ENCODE results near the gene VSTM5. TPM values are rescaled to one million over a fixed set of nuclear protein-coding genes. Genes with fewer than 3 reads are reported as not detected.
"Not testable (repeated sequence)": the region's sequence is repeated elsewhere in the genome, so short reads cannot be mapped to it uniquely, and the experiment has no call there.

The VSTM5 gene, protein sequence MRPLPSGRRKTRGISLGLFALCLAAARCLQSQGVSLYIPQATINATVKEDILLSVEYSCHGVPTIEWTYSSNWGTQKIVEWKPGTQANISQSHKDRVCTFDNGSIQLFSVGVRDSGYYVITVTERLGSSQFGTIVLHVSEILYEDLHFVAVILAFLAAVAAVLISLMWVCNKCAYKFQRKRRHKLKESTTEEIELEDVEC
- polyA plus RNA-seq = under 1 TPM in 1 of 3 donors, not detected in 2; 0.10 TPM

DNA sequence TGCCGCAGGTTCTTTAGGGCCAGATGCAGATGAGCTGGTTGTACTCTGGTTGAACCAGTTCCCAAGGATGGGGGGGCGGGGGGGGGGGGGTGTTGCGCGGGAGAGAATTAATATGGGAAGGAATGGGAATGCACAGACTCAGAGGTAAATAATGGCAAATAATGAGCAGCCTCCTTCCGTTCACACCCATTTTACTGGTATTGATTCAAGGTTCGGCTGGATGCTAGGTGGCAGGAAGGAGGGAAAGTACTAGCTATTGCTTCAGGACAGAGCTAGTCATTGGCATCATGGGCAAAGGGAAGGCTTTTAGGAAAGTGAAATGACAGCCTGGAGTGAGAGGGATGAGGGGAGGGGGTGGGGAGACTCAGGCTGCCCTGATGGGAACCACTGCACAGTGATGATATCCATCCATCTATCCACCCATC lies at the start of gene VSTM5:
Gene VSTM5 (minus strand): TSS at position 25 of the 425 bp plus-strand sequence. CDS start 116 bp downstream, outside the sequence.
- H3K27ac ChIP-seq (ENCODE audit: low read depth, low read length) = no peak within 1 kb of the TSS
- WGBS, 3 donors = 8 to 33% (median 27%) methylated on average over 3 to 6 of the region's 6 CpGs

- H3K27ac ChIP-seq (ENCODE audit: low read depth, low read length) = no peak overlapping the region
- 30 to 49% (median 43%) methylated on average over 5 of the region's 5 CpGs for WGBS, 3 donors
Measured at GRCh38 chr11:93895106-93895862, 44.9 kb upstream of the VSTM5 start.

DNA sequence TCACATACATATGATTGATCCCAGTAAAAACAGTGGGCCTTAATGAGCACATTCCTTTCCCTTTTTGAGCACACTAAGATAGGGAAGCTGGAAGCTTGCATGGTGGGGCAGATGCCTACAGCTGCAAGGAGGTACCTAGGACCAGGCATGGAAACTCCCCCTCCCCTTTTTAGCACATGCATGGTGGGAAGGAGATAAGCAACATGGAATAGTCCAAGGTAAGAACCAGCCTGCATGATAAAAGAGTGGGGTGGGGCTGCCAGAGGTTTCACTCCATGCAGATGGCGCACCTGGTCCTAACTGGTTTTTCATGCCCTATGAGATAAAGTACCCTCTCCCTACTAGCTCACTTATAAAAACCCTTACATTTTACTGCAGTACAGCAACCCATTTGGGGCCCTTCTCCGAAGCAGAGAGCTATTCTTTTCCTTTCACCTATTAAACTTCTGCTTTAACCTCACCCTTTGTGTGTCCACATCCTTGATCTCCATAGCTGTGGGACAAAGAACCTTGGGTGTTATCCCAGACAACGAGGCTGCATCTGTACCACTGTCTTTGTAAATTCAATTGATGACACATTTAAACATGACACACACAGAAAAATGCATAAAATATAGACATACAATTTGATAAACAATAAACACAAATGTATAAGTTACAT lies 40.1 kb upstream of the VSTM5 start:
- no peak overlapping the region for H3K27ac ChIP-seq (ENCODE audit: low read depth, low read length)
- WGBS, 3 donors = 80 to 85% (median 85%) methylated on average over 3 of the region's 3 CpGs

DNA sequence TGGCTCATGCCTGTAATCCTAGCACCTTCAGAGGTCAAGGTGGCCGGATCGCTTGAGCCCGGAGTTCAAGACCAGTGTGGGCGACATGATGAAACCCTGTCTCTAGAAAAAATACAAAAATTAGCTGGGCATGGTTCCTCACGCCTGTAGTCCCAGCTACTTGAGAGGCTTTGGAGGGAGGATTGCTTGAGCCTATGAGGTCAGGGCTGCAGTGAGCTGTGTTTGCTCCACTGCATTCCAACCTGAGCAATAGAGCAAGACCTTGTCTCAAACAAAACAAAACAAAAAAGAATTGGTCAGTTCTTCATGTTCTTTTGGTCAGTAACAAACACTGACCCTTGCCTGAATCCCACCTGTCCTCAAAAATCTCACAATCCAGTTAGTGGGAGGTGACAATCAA lies 36.7 kb upstream of the VSTM5 start:
- WGBS, 3 donors = 91 to 96% (median 91%) methylated on average over 5 of the region's 5 CpGs
- no peak overlapping the region for H3K27ac ChIP-seq (ENCODE audit: low read depth, low read length)

- not testable (repeated sequence) for H3K27ac ChIP-seq (ENCODE audit: low read depth, low read length)
Measured at GRCh38 chr11:93879114-93879513, 28.7 kb upstream of the VSTM5 start.

DNA sequence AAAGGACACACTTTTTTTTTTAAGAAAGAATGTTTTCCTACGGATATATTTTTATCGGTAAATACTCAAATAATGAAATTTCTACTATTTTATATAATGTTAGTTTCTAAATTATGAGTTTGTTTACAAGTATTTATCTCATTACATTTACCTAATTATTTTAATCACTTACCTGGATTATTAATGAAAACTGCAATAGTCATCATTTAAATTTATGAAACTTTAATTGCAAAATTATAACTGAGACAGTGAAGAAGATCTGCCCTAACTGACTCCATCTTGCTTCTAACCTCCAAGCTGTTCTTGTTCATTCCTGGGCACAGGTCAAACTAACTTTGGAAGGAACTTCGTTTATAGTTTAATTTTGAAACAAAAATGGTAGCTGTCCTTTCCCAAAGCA lies 25.2 kb upstream of the VSTM5 start:
- WGBS, 3 donors = 85 to 87% (median 86%) methylated on average over 3 of the region's 3 CpGs

GRCh38 chr11:93871526-93871925 lies 21.1 kb upstream of the VSTM5 start:
- no peak overlapping the region for H3K27ac ChIP-seq (ENCODE audit: low read depth, low read length)

More for the DNA sequence above, 25.2 kb upstream of the VSTM5 start:
- H3K27ac ChIP-seq (ENCODE audit: low read depth, low read length) = no peak overlapping the region

- H3K27ac ChIP-seq (ENCODE audit: low read depth, low read length) = no peak overlapping the region
- WGBS, 3 donors = 64 to 85% (median 65%) methylated on average over 3 of the region's 3 CpGs
Measured at GRCh38 chr11:93870616-93871015, 20.2 kb upstream of the VSTM5 start.

DNA sequence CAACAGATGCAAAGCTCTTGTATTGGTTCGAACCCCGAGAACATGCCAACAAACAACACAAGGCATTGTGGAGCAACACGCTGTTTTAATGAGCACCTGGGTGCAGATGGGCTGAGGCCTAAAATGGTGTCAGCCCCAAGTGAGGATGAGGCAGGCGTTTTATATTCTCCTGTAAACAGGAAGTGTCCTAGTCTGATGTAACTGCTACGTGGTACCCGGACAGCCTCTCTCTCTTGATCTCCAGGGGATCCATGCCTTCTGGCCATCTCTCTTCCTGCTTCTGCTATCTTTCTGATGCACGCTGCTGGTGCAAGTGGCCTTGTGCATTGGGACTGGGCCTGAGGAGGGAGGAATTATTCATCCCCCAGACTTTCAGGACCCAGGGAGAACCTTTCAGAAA lies 19.4 kb upstream of the VSTM5 start:
- WGBS, 3 donors = 66 to 91% (median 68%) methylated on average over 7 of the region's 7 CpGs
- H3K27ac ChIP-seq (ENCODE audit: low read depth, low read length) = no peak overlapping the region

DNA sequence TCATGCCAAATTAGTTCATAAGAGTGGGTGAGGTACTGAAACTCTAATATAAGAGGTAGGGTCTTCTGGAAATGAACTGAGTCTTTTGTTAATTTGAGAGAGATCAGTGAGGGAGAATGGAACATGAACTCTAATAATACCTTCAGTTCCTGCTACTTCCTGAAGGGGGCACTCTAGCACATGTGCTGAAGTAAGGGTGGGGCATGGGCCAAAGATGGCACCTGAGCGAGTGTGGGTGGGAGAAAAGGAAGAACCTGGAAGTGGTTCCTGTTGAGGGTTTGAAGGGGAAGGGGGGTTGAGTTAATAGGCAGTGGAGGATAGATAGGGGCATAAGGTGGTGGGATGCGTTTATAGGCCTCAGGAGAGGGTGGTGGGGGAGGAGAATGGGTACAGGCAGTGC lies 18.0 kb upstream of the VSTM5 start:
- H3K27ac ChIP-seq (ENCODE audit: low read depth, low read length) = not testable (repeated sequence)
- WGBS, 3 donors = 74 to 86% (median 82%) methylated on average over 2 of the region's 2 CpGs

- WGBS, 3 donors = 43 to 62% (median 56%) methylated on average over 4 of the region's 4 CpGs
- H3K27ac ChIP-seq (ENCODE audit: low read depth, low read length) = no peak overlapping the region
Measured at GRCh38 chr11:93861808-93862207, 11.4 kb upstream of the VSTM5 start.

DNA sequence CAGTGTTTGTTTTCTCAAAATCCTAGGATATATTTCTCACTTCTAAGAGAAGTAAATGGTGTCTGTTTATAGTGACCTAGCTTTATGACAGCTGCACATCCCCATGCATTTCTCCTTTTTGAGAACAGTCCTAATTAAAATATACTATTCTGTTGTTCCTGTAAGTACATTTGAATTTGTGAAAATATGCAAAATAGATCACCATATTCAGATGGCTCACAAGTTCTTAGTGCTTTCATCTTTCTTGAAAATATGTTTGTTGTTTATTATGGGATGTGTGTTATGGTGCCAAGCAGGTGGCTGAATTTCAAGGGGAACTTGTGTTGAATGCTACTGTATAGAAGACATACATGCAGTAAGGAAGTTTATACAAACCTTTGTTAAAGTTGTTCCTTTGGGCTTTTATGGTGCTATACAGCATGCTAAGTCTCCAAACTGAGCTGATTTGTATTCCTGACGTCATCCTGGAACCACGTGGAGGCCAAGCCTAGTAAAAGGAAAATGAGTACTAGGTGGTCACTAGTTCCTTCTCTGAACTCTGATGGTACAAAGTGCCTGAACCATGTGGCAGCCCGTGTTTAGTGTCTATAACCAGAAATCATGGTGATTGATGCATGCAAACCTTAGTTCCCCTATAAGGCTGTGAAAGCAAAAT lies 7.8 kb upstream of the VSTM5 start:
- WGBS, 3 donors = 47 to 63% (median 52%) methylated on average over 3 of the region's 3 CpGs
- H3K27ac ChIP-seq (ENCODE audit: low read depth, low read length) = no peak overlapping the region

GRCh38 chr11:93857413-93858120 lies 7.1 kb upstream of the VSTM5 start:
- no peak overlapping the region for H3K27ac ChIP-seq (ENCODE audit: low read depth, low read length)
- 58 to 78% (median 68%) methylated on average over 3 of the region's 3 CpGs for WGBS, 3 donors

GRCh38 chr11:93852242-93852641 lies 1.8 kb upstream of the VSTM5 start:
- 95 to 96% (median 95%) methylated on average over 5 of the region's 5 CpGs for WGBS, 3 donors
- H3K27ac ChIP-seq (ENCODE audit: low read depth, low read length) = no peak overlapping the region

- 7 to 10% (median 9%) methylated on average over 56 to 67 of the region's 67 CpGs for WGBS, 3 donors
- no peak overlapping the region for H3K27ac ChIP-seq (ENCODE audit: low read depth, low read length)
Measured at GRCh38 chr11:93849751-93850593, 446 bp downstream of the VSTM5 start.

GRCh38 chr11:93849201-93849600 lies 1.2 kb downstream of the VSTM5 start:
- WGBS, 3 donors = 93 to 95% (median 94%) methylated on average over 5 of the region's 5 CpGs
- H3K27ac ChIP-seq (ENCODE audit: low read depth, low read length) = no peak overlapping the region

DNA sequence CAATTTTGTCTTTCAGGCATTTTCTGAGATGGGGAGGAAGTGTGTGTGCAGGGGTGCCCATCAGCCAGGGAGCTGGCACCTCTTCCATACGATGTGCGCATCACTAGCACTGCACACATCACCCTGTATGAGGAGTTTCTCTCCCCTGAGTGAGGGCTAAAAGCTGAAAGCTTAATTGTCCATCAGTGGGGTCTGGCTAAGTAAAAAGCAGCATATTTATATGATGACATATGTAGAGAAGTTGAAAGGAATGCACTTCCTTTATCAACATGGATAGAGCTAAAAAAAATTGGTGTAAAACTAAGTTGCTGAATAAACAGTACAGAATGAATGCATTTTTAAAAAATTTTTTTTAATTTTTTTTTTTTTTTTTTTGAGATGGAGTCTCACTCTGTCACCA lies 4.0 kb downstream of the VSTM5 start:
- H3K27ac ChIP-seq (ENCODE audit: low read depth, low read length) = no peak overlapping the region
- 62 to 78% (median 70%) methylated on average over 2 of the region's 2 CpGs for WGBS, 3 donors
